ENCODE results near the gene ICA1. TPM values are rescaled to one million over a fixed set of nuclear protein-coding genes. Genes with fewer than 3 reads are reported as not detected.

ICA1 gene
- total and polyA plus RNA-seq, 2 of the 4 experiments (the other 2 are of a cell fraction) = not detected

DNA sequence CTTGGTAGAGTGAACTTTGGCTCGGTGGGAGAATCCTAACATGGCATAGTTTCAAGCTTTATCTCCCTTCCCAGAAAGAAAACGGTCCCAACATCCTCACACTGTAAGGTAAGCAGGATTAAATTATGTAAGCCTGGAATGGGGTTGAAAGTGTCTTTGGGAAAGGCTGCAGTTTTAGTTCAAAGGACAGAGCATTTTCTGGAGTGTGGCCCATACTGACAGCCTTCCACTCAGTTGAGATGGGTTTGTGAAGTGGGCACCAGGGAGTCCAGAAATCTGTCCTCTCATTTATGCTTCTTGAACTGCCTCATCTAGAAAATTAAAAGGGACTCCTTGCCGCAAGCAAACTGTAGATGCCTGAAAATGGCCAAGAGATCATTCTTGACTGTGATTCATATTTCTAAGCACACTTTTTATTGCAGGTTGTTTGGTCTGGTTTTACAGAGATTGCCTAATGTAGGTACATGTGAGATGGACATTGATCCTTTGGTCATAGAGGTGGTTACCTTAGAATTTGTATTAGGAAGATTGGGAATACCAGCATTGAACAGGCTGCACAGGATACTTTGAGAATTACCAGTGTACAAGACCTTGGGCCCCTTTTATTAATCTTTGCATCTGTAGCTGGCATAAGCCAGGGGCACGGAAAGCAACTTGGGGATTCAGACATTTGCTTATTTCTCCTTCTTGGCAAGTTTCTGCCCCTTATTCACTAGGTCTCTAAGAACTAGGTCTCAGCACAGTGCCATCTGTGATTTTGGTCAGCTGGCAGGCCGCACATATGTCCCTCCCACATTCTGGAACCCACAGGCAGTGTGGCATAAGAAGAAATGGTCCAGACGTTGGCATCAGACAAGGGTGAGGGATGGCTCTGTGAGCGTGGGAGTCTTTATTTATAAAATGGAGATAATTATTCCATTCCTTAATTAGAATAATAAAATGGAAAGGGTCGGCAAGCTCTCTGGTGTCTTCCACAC, 167.5 kb downstream of the ICA1 start:
- H3K4me2 ChIP-seq (ENCODE audit: low read depth, low read length) = no peak overlapping the region
- TF ChIP-seq RCOR1 (IDR thresholded peaks at IDR 0.05; ENCODE audit: insufficient replicate concordance, low read length) = no peak
- no peak for TF ChIP-seq CHD1 (IDR thresholded peaks at IDR 0.05; ENCODE audit: low read depth, low read length)
- no peak for TF ChIP-seq CEBPB (IDR thresholded peaks at IDR 0.05; ENCODE audit: low read depth, low read length)
- TF ChIP-seq POLR2A (IDR thresholded peaks at IDR 0.05; ENCODE audit: low read depth, low read length) = no peak
- in situ Hi-C loops (cut with MboI; ENCODE audit: low sequenced_read_pairs) = no loop called here
- no peaks in the 10 kb centered on the region for H3K27me3 ChIP-seq (ENCODE audit: control insufficient read depth, insufficient read depth, low read length)
- H3K9me1 ChIP-seq (ENCODE audit: insufficient read depth, low read length) = no peaks in the 10 kb centered on the region
- H4K5ac ChIP-seq (ENCODE audit: low read depth, low read length) = no peak overlapping the region
- H4K20me1 ChIP-seq (ENCODE audit: insufficient read depth, low read length) = no peaks in the 10 kb centered on the region
- dilution Hi-C loops (cut with HindIII; ENCODE audit: low sequenced_read_pairs, unreplicated experiment) = no loop called here
- no peak for DNase-seq
- H2BK120ac ChIP-seq (ENCODE audit: low read depth, low read length) = no peak overlapping the region
- no TSS peak for BruUV-seq (replicated peaks)
- no peaks in the 10 kb centered on the region for H3K36me3 ChIP-seq (ENCODE audit: control insufficient read depth, insufficient read depth, low read length)
- no CpG with 5 or more reads among the region's 8 CpGs for WGBS, 2 experiments (ENCODE audit: extremely low coverage in 2 of 2, insufficient read length in 1 of 2)
- no peak overlapping the region for H3K9ac ChIP-seq (ENCODE audit: low read depth, low read length)
- no peak overlapping the region for H3K18ac ChIP-seq (ENCODE audit: low read depth, low read length)
- no peak overlapping the region for H4K8ac ChIP-seq (ENCODE audit: low read depth in 2 of 2, low read length in 2 of 2)
- no peak overlapping the region for H3K56ac ChIP-seq (ENCODE audit: extremely low read depth, insufficient read depth, low read length)
- H3K23ac ChIP-seq (ENCODE audit: low read depth, low read length) = no peak overlapping the region
- no peak for ATAC-seq (ENCODE audit: low read depth)
- no peak overlapping the region for H2AK9ac ChIP-seq (replicated peaks; ENCODE audit: low read depth, low read length, poor library complexity)
- ChIA-PET POLR2A (ENCODE audit: unreplicated experiment) (no interaction called here), CTCF (interaction anchor here (0.5 kb wide), 1 partner anchor 7 kb away, joined by 4 read pairs; no protein-coding TSS in a partner anchor)
- H3K9me3 ChIP-seq (ENCODE audit: control insufficient read depth, insufficient read depth, low read length) = no peaks in the 10 kb centered on the region
- no peak overlapping the region for H2AK5ac ChIP-seq (ENCODE audit: low read depth, low read length)
- H2BK20ac ChIP-seq (ENCODE audit: low read depth, low read length) = no peak overlapping the region
- no peaks in the 10 kb centered on the region for H3K4me1 ChIP-seq (ENCODE audit: control insufficient read depth, insufficient read depth, low read length)
- no peak overlapping the region for H4K91ac ChIP-seq (ENCODE audit: insufficient read depth, low read depth, low read length)
- no peak overlapping the region for H3K27ac ChIP-seq (ENCODE audit: insufficient read depth, low read length)
- no peak overlapping the region for H3K4ac ChIP-seq (ENCODE audit: low read depth, low read length)
- H3K79me1 ChIP-seq (ENCODE audit: low read depth in 1 of 2, low read length in 2 of 2) = no peaks in the 10 kb centered on the region
- no peak overlapping the region for H3K14ac ChIP-seq (replicated peaks; ENCODE audit: low read depth, low read length)
- H2AFZ ChIP-seq (replicated peaks; ENCODE audit: low read length, poor library complexity) = no peak overlapping the region
- H3K4me3 ChIP-seq (ENCODE audit: insufficient read depth, low read depth, low read length) = no peak overlapping the region
- H2BK5ac ChIP-seq (ENCODE audit: low read depth, low read length, poor library complexity, severe bottlenecking) = no peak overlapping the region
- intact Hi-C loops (cut with micrococcal nuclease) = no loop called here
- H2BK15ac ChIP-seq (ENCODE audit: low read depth, low read length) = no peak overlapping the region

All from IMR-90 (cell line).